Keratinocyte (primary cell): Measurements from ENCODE around the gene CHD8.

Experiments used
- CTCF ChIP-seq, 3 experiments: IDR thresholded peaks in 1 of 3; conservative IDR thresholded peaks in 1 of 3; optimal IDR thresholded peaks in 1 of 3; 2 replicates in 2 of 3; 3 replicates in 1 of 3; pipeline versions ENCODE3 to v1.5.1; 2011; ENCODE audit warnings: low read length in 3 of 3, mild to moderate bottlenecking in 3 of 3, moderate library complexity in 2 of 3, control low read depth in 1 of 3, inconsistent platforms in 1 of 3; ENCODE audit not compliant: insufficient read depth in 2 of 3; ENCODE audit errors: extremely low read depth in 1 of 3
- EZH2 ChIP-seq: IDR thresholded peaks from one replicate; pipeline ENCODE4 v1.6.1; 2012; ENCODE audit warnings: inconsistent platforms, mild to moderate bottlenecking, low read length, moderate library complexity

GRCh38 chr14:21350539-21350938, 105.4 kb downstream of the CHD8 start:
- TF ChIP-seq CTCF (optimal IDR thresholded peaks at IDR 0.05 in 1 of 3, IDR thresholded peaks at IDR 0.05 in 1 of 3, conservative IDR thresholded peaks at IDR 0.05 in 1 of 3; ENCODE audit: extremely low read depth in 1 of 3, insufficient read depth in 2 of 3, low read length in 3 of 3) (no peak), EZH2 (no peak)
